Non-pigmented ciliary epithelial cell (primary cell): ENCODE measurements around the gene NEURL3.
"Not testable (repeated sequence)": the region's sequence is repeated elsewhere in the genome, so short reads cannot be mapped to it uniquely, and the experiment has no call there.

Experiments
- DNase-seq: peaks from one replicate; pipeline ENCODE4 v3.0.0-alpha.2; 2010; ENCODE audit warnings: low read depth

Gene NEURL3

GRCh38 chr2:96505231-96505889, at the start of gene NEURL3:
NEURL3 (minus strand) TSS chr2:96505357; CDS start chr2:96505286, 71 bp downstream.
- no peak for DNase-seq

GRCh38 chr2:96554293-96555145, 49.4 kb upstream of the NEURL3 start:
- no peak for DNase-seq

DNA sequence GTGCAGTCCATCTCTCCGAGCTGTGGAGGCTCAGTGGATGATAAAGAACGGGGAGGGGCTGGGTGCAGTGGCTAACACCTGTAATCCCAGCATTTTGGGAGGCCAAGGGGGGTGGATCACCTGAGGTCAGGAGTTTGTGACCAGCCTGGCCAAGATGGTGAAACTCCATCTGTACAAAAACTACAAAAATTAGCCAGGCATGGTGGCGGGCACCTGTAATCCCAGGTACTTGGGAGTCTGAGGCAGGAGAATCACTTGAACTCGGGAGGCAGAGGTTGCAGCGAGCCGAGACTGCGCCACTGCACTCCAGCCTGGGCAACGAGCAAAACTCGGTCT, 48.8 kb upstream of the NEURL3 start:
- not testable (repeated sequence) for DNase-seq

DNA sequence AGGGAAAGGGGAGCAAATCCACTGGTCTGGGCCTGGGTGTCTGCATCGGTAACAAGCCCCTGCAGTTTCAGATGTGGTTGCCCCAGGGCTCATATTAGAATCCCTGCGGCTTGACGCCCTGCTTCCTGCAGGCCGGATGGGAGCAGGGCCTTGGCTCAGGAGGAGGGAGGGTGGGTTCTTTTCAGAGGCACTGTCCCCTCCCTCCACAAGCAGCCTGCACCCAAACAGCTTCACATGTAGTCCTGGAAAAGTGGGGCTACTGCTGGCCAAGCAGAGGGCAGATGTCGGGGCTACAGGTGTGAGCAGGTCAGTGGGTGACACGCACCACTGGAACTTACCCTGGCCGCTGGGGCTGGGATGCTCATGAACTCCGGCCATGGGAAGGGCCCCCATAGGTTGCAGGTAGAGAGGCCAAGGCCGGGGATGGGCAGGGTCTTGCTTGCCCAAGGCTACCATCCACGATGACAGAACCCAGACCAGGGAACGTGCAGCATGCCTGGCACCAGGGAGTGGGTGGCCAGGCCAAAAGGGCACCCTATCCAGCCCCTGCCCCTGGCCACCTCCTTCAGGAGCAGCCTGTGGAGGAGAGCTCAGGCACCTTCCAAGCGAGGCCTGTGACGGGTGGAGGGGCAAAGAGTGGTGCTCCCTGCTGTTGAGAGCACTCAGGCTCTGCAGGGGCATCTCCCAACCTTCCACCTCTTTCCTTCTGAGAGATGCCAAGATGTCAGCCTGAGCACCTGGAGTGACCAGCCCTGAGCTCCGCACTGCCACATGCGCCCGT, 48.2 kb upstream of the NEURL3 start:
- no peak for DNase-seq

- no peak for DNase-seq
Observed at GRCh38 chr2:96552315-96553175, 47.4 kb upstream of the NEURL3 start.

- no peak for DNase-seq
Observed at GRCh38 chr2:96551605-96552314, 46.6 kb upstream of the NEURL3 start.

DNA sequence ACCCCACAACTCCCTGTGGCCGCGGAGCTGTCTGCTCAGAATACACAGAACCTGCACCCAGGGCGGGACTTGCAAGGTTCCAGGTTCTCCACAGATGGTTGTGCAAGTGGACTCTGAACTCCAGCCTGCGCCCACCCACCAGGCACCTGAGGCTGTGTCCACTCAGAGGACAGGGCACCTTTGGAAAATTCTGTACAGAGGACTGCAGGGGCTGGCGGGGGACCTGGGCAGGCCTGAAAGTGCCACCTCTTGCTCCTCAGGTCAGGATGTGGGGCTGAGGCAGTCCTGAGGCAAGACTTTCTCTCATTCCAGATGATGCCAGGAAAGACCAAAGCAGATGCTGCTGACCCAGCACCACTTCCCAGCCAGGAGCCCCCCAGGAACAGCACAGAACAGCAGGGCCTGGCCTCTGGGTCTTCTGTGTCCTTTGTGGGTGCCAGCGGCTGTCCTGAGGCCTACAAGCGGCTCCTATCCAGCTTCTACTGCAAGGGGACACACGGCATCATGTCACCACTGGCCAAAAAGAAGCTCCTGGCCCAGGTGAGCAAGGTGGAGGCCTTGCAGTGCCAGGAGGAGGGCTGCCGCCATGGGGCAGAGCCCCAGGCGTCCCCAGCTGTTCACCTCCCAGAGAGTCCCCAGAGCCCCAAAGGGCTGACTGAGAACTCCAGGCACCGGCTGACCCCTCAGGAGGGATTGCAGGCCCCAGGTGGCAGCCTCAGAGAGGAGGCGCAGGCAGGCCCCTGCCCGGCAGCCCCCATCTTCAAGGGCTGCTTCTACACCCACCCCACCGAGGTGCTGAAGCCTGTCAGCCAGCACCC, 45.8 kb upstream of the NEURL3 start:
- DNase-seq, result no peak

GRCh38 chr2:96549967-96550786, 45.0 kb upstream of the NEURL3 start:
- DNase-seq, result no peak

DNA sequence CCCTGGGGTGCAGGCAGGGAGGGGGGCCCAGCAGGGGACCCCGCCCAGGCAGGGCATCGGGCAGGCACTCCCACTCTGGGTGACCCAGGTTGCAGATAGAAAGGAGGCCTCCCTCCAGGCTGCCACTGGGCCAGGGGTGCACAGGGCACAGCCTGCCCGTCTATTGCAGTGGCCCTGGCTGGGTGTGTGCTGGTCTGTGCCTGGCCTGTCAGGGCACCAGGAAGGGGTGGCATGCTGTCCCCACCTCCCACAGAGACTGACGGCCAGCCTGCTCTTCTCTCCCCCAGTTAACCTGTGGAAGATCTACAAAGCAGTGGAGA, 44.3 kb upstream of the NEURL3 start:
- DNase-seq, result no peak

GRCh38 chr2:96548558-96549465, 43.7 kb upstream of the NEURL3 start:
- no peak for DNase-seq

GRCh38 chr2:96547731-96548171, 42.6 kb upstream of the NEURL3 start:
- DNase-seq, result no peak

DNA sequence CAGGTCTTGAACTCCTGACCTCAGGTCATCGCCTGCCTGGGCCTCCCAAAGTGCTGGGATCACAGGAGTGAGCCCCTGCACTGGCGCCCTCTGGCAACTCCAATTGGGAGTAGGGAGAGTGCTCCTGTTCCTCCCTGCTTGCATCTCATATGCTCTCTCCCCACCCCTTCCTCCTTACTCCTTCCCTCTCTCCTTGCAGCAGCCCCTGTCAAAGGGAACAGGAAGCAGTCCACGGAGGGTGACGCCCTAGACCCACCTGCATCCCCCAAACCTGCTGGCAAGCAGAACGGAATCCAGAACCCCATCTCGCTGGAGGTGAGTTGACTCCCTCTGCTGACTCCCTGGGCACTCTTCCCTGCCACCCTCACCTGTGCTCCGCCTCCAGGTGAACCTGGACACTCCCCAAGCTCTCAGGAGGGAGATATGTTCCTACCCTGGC, 42.1 kb upstream of the NEURL3 start:
- no peak for DNase-seq

DNA sequence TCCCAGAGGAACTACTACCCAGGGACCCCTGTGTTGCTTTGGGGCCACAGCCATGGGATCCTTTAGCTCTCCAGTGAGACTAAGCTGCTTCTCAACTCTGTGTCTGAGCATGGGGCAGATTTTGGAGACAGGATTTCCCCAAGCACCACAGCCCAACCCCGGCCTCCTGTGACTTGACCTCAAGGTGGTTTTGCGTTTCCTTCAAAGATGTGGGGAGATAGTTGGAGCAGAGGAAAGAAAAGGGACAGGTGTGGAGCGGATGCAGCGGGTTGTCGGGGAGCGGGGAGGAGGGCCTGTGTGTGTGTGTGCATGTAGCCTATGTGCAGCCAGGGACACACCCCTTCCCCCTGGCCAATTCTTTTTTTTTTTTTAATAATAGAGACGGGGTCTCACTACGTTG, 41.6 kb upstream of the NEURL3 start:
- DNase-seq, result no peak

DNA sequence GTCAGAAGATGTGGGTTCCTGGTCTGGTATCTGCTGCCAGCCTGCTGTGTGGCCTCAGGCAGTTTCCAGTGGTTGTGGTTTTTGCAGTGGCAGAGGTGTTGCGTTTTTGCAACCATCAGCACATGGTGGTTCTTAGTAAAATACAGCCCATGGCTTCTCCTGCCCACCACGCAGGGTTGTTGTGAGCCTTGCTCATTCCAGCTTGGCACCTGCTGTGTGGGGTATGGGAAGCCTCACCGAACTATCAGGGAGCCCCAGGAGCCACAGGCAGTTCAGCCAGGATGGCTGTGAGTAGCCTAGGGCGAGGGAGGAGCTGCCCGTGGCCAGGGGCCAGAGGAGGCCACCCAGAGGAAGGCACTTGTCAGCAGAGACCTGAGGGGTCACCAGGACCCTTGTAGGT, 41.2 kb upstream of the NEURL3 start:
- no peak for DNase-seq

GRCh38 chr2:96542357-96542977, 37.3 kb upstream of the NEURL3 start:
- DNase-seq, result no peak

- no peak for DNase-seq
Observed at GRCh38 chr2:96541398-96542152, 36.4 kb upstream of the NEURL3 start.

- DNase-seq, result no peak
Observed at GRCh38 chr2:96540136-96540535, 35.0 kb upstream of the NEURL3 start.
